ENCODE measurements around the gene ADGRL2.

ADGRL2 gene

GRCh38 chr1:82001345-82001744 lies 200.6 kb downstream of the ADGRL2 start:
- no peak for DNase-seq

- no peak for DNase-seq
Measured at GRCh38 chr1:82007804-82008203, 207.1 kb downstream of the ADGRL2 start.

GRCh38 chr1:82013702-82014101 lies 213.0 kb downstream of the ADGRL2 start:
- no peak for DNase-seq

- DNase-seq, result no peak
Measured at GRCh38 chr1:82015444-82015843, 214.7 kb downstream of the ADGRL2 start.

GRCh38 chr1:82018319-82018718 lies 217.6 kb downstream of the ADGRL2 start:
- DNase-seq, result no peak

GRCh38 chr1:82019508-82019907 lies 218.8 kb downstream of the ADGRL2 start:
- no peak for DNase-seq

- DNase-seq, result no peak
Measured at GRCh38 chr1:82030830-82031229, 230.1 kb downstream of the ADGRL2 start.

- no peak for DNase-seq
Measured at GRCh38 chr1:82032068-82032467, 231.3 kb downstream of the ADGRL2 start.

GRCh38 chr1:82034812-82035211 lies 234.1 kb downstream of the ADGRL2 start:
- no peak for DNase-seq
